Activated naive CD4-positive, alpha-beta T cell treated with anti-CD3 and anti-CD28 coated beads, Interleukin-2, amount 50 U/mL, for 16 hours (primary cell): ENCODE measurements around the gene TMEM184B.

Experiments used
- DNase-seq: peaks from one replicate; pipeline ENCODE4 v3.0.0-alpha.2; 2020

The TMEM184B gene

DNA sequence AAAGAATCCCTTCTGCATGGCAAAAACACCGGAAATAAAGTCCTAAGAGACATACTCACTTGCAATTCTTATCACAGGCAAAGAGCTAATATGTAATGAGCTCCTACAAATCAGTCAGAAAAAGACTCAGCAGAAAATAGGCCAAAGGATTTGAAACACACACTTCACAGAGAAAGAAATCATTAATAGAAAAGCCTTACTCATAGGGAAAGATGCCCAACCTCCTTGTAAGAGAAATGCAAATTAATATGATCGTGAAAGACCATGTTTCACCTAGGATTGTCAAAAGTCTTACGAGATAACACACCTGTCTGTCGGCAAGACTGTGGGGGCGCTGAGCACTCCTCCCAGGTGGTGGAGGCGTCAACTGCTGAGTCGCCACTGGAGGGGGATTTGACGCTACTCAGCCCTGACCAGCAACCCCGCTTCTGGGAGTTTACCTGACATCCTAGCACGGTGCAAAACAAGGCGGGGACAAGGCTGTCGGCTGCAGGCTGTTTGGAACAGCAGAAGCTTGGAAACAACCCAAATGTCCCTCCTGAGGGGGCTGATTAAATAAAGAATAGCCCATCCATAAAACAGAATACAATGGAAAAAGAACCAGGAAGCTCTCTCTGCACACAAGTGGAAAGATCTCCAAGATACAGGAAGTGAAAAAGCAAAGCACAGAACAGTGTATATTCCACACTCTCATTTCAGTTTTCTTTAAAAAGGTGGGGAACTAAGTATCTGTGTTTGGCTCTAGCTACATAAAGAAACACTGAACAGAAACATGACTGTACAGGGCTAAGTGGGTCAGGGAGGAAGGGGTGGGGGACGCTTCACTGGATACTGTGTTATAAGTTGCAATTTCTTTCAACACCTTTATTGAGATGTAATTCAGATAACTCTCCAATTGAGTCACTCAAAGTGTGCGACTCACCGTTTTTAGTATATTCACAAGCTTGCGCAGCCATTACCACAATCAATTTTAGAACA lies 33.0 kb upstream of the TMEM184B start:
- DNase-seq, result peak; percentile 34

DNA sequence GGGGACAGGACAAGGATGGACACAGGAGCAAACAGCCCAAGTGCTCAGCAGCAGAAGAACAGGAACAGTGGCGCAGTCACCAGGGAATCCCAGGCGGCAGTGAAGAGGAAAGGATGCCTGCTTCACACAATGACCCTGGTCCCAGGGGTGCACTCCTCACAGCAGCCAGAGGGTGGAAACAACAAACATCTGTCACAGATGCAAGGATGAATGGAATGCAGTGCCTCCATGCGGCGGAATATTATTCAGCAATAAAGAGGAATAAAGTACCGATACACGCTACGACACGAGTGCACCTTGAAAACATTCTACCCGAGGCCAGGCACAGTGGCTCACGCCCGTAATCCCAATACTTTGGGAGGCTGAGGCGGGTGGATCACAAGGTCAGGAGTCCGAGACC lies 31.7 kb upstream of the TMEM184B start:
- no peak for DNase-seq

DNA sequence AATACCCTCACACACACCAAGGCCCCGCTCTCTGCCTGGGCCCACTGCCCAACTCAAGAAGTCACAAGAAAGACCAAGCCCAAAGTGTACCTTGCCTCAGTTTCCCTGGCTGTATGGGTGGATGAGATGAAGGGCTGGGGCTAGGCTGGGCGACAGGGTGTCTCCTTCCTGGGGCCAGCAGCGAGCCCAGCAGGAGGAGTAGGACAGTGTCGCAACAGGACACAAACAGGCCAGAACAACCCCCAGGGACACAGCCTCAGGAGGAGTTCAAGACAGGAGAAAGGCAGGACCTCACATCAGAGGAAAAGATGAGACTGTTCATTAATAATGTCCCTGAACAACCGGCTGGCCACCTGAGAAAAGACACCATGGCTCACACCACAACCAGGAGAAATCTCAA lies 31.2 kb upstream of the TMEM184B start:
- DNase-seq, result no peak

DNA sequence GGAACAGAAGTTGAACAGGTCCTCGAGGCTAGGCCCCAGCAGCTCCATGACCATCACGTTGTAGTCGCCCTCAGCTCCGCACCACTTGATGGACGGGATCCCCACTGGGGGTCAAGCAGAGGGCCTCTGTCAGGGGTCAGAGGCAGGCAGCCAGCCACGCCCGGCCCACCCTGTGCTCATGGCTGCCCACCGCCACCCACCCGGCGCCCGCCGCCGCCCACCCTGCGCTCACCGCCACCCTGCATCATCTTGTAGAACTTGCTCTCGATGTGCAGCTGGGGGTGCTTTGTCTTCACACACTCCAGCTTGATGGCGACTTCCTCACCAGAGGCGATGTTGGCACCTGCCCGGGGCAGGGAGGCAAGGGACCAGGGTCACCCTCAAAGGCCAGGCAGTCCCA lies 30.1 kb upstream of the TMEM184B start:
- DNase-seq, result no peak

DNA sequence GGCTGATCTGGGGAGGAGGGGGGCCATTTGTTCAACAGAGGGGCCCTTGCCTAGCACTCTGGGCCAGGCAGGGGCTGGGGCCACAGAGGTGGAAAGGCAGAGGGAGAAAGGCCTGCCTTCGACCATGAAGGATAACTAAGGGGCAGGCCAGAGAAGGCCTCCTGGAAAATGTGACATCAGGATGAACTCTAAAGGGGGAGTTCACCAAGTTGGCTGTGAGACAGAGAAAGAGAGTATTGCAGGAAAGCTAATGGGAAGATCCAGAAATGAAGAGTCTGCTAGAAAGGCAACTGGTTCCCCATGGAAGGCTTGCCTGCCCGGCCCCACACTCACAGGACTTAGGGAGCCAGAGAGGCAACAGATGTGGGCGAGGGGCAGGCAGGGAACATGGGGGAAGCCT lies 28.1 kb upstream of the TMEM184B start:
- no peak for DNase-seq

DNA sequence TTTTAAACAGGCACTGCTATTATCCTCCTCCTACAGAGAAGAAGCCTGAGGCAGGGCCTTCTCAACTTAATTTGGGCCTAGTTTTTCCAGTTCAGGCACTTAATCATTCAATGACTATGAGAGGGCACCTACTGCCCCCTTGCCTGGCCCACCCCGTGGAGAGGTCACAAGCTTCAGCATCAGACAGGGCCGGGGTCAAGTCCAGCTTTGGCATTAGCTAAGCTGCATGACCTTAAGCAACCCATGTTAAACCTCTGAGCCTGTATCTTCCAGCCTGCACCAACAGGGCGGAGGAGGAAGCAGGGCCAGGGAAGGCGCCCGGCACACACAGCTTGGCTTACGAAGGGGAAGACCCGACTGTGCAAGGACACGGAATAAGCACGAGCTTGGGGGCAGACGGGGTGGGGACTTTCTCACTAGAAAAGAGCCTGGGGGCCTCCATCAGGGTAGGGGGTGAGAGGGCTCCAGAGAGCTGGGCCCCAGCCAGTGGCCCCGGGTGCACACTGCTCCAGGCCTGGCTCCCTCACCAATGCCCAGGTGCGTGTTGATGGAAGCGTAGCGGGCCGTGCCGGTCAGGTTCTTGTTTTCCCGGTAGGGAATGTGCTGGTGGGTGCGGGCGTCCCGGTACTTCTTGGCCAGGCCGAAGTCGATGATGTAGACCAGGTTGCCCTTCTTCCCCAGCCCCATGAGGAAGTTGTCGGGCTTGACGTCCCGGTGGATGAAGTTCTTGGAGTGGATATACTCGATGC lies 27.6 kb upstream of the TMEM184B start:
- no peak for DNase-seq

DNA sequence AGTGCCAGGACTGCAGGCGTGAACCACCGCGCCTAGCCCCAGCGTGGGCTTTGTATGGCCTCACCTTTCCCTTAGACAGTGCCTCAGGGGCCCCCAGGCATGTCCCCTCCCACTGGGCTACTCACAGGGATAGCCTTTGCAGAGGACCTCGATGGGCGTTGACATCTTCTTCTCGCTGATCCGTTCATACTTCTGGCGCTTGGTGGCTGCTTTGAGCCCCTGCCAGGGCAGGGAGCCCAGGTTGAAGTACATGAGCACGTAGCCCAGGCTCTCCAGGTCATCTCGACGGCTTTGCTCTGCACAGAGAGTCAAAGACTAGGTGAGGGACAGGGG lies 26.9 kb upstream of the TMEM184B start:
- no peak for DNase-seq

DNA sequence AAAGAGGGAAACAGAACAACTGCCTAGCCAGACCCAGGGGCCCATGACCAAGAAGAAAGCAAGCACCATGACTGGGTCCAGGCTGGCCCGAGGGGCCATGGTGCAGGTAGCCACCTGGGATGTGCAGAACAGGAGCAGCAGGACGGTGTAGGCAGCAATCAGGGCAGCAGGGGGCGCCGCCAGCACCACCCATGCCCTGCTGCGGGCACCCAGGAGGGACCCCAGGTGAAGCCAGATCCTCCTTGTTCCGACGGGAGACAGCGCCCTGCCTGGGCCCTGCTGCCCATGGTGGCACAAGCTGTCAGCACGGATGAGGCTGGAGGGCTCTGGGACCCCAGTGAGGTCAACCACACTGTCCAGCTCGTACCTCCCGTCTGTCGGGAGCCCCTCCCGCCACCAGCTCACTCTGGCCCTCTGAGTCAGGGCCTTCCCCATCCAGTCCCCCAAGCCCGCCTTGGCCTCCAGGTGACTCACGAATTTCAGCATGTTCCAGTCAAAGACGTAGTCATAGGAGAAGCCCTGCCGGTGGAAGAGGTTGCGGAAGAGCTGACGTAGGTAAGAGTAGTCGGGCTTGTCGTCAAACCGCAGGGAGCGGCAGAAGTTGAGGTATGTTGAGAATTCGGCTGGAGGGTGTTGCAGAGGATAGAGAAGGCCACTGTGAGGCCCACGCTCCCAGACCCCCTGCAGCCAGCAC lies 25.6 kb upstream of the TMEM184B start:
- peak; percentile 49 for DNase-seq

DNA sequence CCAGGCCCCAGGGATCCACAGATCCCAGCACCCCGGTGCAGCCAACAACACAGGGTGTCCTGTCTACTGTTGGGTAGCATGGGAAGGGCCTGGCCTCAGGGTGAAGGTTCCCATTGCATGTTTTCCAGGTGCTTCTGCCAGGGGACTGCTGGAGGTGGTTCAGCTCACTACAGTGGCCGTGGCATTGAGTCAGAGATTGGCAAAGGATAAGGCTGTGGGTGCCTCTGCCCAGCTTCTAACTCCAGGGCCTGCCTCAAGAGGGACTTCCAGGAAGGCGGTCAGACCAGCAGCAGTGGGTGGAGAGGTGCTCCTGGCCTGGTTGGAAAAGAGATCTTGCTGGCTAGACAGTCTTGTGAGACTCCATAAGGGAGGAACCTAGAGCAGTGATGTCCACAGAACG lies 23.6 kb upstream of the TMEM184B start:
- DNase-seq, result no peak

DNA sequence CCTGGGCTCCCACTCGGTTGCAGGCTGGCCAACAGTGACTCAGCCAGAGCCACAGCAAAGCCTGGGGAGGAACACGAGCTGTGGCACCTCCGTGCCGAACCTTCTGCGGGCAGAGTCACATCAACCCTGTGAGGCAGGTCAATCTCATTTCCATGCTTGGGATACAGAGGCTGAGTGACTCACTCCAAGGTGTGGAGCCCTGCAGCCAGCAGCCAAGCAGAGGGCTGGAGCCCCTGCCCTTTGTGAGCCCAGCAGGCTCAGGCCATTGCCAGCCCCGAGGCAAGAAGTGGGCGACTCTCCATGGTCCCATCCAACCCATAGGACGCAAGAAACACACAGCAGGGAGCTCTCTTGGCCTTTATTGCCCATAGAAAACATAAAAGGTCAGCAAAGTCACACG lies 23.1 kb upstream of the TMEM184B start:
- no peak for DNase-seq

DNA sequence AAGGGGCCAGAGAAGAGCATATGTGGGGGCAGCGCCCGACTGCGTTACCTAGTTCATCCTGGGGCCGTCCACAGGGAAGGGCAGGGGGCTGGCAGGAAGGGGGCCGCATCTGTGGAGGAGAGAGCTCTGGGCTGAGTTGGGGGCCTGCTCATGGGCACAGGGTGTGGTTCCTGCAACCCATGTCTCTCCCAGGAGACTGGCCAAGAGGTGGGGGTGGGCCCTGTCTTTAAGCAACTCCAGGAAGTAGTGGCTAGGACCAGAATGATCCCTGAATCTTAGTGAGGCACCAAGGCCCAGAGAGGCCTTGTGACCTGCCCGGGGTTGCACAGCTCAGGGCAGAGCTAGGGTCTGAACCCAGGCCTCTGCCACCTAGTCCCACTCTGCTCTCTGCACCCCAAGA lies 22.5 kb upstream of the TMEM184B start:
- no peak for DNase-seq

DNA sequence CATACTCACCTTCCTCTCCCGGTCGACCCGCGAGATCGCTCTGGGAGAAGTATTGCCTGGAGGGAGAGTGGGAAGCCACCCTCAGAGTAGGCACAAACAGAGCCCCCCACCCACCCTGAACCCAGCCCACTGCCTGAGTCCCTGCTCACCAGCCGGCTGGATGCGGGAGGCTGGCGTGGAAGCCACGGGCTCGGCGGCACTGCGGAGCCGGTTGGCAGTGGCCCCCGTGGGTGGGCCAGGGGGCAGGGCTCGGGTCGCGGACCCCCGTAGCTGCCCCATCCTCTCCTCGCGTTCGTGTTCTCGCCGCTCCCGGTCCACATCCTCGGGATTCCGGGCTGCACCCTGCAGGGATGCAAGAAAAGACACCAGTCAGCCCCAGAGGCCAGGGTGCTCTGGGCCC lies 21.4 kb upstream of the TMEM184B start:
- DNase-seq, result no peak

DNA sequence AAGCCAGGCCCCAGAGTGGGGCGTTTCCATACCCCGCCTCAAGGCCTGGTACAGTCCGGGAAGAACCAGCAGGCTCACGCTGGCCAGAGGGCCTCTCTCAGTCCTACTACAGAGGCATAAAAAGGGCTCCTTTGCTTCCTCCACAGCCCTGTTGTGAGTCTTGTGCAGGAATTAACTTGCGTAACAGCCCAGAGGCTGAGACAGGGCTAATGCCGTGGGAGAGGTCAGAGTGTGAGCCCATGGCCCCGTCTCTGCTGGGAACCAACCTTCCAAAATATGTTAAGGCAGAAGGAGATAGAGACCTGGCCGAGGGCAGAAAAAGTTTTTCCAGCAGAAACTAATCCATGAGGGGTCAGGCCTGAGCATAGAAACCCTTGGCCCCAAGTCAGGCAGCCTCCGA lies 19.9 kb upstream of the TMEM184B start:
- DNase-seq, result no peak

DNA sequence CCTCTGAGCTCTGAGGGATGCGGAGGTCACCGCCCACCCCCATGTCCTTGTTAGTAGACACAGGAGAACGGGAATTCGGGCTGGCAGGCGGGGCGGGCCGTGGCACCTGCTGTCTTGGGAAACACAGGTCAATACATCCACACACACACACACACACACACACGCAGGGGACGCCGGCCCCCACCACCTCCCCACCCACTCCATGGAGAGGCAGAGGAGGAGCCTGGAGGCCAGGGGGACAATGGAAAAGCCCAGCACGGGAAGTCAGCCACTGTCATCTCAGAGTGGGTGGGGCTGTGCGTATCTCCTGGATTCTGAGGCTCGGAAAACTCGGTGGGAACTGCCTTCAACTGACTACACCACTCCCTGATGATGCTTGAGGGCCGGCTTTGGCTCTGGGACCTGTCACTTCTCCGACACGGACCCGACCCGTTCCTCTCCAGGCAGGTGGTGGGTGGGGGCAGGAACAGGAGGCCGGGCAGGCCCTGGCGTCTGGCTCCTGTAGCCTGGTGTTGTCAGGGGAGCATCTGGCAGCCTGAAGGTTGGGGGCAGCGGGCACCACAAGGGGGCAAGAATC lies 18.5 kb upstream of the TMEM184B start:
- DNase-seq, result no peak

DNA sequence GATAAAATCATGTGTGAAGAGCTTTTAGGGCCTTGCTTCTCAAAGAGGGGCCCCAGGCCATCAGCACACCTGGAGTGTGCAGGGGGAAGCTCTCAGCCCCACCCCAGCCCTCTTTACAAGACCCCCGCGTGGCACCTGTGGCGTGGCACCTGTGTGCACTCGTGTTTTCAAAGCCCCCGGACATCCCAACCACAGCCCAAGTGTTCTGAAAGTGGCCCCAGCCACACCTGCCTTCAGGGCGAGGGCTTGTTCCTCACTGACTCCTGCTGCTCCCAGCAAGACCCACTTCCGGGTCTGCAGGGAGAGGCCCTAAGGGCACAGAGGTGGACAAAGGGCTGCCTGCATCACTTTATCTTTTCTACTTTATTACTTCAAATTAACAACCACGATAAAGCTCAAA lies 17.5 kb upstream of the TMEM184B start:
- DNase-seq, result no peak

DNA sequence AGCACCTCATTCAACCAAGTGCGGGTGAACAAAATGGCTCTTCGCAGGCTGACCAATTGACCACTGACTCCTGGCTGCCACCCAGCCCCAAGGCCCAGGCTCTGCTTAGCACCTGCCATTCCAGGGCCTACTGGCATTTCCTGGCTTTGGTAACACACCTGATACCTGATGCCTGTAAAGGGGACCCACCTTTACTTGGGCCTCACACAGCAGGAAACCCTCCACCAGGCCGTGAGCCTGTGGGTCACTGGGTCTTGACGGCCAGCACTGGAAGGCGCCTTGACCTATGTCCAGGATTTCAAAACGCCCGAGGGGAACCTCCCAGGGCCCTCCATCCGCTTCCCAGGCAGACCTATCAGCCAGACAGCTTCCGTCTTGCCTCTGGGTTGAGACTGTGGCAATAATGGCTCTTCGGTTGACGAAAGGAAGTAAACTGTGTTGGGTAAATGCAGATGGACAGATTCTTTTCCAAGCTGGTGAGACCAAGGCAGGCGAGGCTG lies 16.8 kb upstream of the TMEM184B start:
- no peak for DNase-seq

DNA sequence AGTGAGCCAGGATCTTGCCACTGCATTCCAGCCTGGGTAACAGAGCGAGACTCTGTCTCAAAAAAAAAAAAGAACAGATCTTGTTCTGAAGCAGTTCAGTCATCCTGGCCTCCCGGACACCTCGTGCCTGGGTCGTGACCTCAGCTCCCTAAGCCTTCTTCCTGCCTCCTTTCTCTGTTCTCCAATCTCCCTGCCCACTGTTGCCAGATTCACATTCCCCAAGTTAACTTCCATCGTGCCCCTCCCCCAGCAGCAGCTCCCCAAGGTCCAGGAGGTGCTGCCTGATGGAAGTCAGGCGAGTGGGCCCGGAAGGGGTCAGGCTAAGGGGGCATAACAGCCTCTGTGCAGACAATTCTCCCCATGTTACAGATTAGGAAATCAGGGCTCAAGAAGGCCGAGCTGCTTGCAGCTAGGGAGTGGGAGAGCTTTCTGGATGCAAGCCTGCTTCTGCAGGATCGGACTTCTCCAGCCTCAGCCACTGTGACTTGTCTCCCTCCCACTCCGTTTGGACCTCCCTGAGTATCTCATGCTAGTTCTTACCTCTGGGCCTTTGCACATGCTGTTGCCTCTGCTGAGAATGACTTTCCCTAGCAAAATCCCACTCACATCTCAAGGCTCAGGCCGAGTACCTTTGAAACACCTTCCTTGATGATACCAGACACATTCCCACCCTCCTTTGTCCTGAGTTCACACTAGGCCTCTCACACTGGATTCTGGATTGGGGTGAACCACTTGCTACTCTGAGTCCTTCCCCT lies 14.3 kb upstream of the TMEM184B start:
- no peak for DNase-seq

DNA sequence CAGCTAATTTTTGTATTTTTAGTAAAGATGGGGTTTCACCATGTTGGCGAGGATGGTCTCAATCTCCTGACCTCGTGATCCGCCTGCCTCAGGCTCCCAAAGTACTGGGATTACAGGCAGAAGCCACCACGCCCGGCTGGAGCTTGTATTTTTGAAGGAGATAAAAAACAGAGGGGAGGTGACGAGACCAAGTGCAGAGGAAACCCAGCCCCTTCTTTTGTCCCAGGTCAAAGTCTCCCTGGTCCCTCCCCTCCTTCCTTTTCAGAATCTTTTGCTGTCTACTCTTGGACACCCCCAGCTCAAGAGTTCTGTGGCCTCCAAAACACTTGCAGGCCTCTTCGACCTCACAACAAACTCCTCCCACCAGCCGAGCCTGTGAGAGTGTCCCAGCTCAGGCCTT lies 12.2 kb upstream of the TMEM184B start:
- no peak for DNase-seq

DNA sequence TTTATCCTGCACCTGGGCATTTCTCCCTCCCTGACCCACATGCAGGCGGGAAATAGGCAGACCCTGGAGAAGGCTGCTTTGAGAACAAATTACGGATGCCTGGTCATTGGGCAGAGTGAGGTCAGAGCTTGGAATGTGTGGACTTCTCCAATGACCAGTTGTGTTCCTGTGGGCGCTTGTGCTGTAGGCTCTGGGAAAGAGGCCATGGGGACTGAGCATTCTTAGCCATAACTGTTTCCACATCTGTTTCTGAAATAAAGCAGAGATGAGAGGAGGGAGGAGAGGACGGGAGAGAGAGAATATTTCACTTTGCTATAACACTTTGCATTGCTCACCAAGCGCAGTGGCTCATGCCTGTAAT lies 11.2 kb upstream of the TMEM184B start:
- DNase-seq, result no peak

DNA sequence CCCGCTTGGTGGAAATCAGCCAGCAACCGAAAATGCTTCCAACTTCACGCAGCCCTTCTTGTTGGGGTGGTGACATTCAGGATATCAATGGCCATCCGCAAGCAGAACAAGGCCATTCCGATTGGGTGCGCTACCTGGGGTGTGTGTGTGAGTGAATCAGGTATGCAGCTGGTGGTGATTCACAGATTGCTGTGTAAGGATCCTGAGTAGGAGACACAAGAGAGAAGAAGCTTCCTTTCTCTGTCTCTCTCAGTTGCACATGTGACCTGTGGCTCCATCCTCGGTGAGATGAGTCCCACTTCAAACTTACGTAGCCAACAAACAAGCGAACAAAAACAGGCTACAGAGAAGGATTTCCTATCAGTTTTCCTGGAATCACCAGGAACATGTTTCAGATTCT lies 9.6 kb upstream of the TMEM184B start:
- DNase-seq, result no peak

DNA sequence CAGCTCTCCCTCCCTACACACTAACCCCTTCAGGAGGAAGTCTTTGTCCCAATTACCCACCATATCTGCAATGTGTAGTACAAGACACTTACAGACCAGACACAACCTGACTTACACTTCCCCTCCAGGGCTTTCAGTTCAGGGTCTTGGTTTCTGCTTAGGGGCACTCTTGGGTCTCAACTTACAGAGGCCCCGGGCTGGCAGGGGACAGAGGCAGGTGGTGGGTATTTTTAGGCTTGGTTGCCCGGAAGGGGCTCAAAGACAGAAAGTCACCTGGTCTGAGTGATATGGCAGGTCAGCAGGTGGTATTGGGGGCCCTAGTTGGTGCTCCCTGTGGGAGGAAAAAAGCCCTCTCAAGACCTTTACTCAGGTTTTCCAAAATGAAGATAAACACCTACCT lies 3.4 kb upstream of the TMEM184B start:
- no peak for DNase-seq

DNA sequence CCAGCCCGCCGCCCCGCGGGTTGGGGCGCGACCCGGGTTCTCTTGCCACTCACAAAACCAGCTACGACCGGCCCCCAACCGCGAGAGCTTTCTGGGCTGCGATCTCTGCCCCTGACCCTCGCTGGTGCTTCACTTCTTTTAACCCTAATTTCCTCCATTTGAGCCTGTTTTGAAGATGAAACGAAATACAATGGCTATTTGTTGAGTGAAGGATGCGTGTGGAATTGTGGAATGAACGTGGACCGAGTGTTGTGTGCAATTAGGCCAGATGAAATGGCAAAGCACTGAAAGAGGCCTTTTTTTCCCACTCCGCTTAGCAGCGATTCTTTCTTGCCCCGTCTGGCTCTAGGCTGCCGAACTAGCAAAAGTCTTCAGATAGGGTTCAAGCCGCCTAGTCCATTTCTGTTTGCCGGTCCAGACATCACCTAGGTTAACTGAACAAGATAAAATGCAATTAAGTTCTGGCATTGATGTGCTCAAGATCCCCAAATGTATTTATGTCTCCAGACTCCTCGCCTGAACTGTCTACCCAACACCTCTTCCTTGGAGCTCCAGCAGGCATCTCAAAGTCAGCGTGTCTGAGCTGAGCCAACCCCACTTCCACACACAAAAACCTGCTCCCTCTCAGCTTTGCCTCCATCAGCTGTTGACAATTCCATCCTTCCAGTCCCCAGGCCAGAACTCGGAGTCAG lies 471 bp upstream of the TMEM184B start:
- no peak for DNase-seq
